ENCODE data around the gene FAM117B. TPM values are rescaled to one million over a fixed set of nuclear protein-coding genes. Genes with fewer than 3 reads are reported as not detected.

The FAM117B gene
- polyA plus RNA-seq, 1 experiment = 2.2 TPM

DNA sequence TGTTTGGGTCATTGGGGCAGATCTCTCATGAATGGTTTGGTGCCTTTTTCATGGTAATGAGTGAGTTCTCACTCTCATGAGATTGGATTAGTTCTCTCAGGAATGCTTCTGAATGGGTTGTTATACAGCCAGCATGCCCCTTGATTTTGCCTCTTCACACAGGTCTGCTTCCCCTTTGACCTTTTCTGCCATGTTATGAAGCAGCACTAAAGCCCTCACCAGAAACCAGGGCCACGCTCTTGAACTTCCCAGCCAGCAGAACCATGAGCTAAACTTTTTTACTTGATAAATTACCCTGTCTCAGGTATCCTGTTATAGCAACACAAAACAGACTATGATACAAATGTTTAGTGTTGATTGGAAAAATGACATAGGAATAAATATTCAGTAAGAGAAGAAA is 179.5 kb downstream of the FAM117B start:
- no peaks in the 10 kb centered on the region; the same call in 1 of the 2 replicates for H3K9me3 ChIP-seq (ENCODE audit: control insufficient read depth, insufficient read depth, low read length)
- ChIA-PET POLR2A (no interaction called here), CTCF (no interaction called here)
- no peaks in the 10 kb centered on the region for H3K27me3 ChIP-seq (ENCODE audit: control insufficient read depth, insufficient read depth, low read length)
- H3K27ac ChIP-seq (ENCODE audit: low read depth, low read length) = no peak overlapping the region
- H3K4me3 ChIP-seq (ENCODE audit: low read depth, low read length) = no peak overlapping the region
- DNase-seq (ENCODE audit: low read depth, low spot score) = no peak
- TF ChIP-seq, protein P1, sequence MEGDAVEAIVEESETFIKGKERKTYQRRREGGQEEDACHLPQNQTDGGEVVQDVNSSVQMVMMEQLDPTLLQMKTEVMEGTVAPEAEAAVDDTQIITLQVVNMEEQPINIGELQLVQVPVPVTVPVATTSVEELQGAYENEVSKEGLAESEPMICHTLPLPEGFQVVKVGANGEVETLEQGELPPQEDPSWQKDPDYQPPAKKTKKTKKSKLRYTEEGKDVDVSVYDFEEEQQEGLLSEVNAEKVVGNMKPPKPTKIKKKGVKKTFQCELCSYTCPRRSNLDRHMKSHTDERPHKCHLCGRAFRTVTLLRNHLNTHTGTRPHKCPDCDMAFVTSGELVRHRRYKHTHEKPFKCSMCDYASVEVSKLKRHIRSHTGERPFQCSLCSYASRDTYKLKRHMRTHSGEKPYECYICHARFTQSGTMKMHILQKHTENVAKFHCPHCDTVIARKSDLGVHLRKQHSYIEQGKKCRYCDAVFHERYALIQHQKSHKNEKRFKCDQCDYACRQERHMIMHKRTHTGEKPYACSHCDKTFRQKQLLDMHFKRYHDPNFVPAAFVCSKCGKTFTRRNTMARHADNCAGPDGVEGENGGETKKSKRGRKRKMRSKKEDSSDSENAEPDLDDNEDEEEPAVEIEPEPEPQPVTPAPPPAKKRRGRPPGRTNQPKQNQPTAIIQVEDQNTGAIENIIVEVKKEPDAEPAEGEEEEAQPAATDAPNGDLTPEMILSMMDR (IDR thresholded peaks at IDR 0.05; ENCODE audit: low read depth, low read length) = no peak

- ChIA-PET CTCF (interaction anchor here (0.6 to 1.5 kb wide), 3 partner anchors 16 to 227 kb away, joined by 3 to 4 read pairs (median 3); no protein-coding TSS in a partner anchor), POLR2A (no interaction called here)
- TF ChIP-seq, protein P1 (IDR thresholded peaks at IDR 0.05; ENCODE audit: low read depth, low read length) = no peak
- H3K27ac ChIP-seq (ENCODE audit: low read depth, low read length) = no peak overlapping the region
- H3K9me3 ChIP-seq (ENCODE audit: control insufficient read depth, insufficient read depth, low read length) = no peaks in the 10 kb centered on the region; the same call in 1 of the 2 replicates
- H3K27me3 ChIP-seq (ENCODE audit: control insufficient read depth, insufficient read depth, low read length) = no peaks in the 10 kb centered on the region
- no peak for DNase-seq (ENCODE audit: low read depth, low spot score)
- H3K4me3 ChIP-seq (ENCODE audit: low read depth, low read length) = no peak overlapping the region
Measured at GRCh38 chr2:202815548-202816360, 181.0 kb downstream of the FAM117B start.

- H3K27me3 ChIP-seq (ENCODE audit: control insufficient read depth, insufficient read depth, low read length) = no peaks in the 10 kb centered on the region
- CTCF ChIA-PET = no interaction called here
- TF ChIP-seq, protein P1 (IDR thresholded peaks at IDR 0.05; ENCODE audit: low read depth, low read length) = no peak
- no peaks in the 10 kb centered on the region; the same call in 1 of the 2 replicates for H3K9me3 ChIP-seq (ENCODE audit: control insufficient read depth, insufficient read depth, low read length)
- no peak for DNase-seq (ENCODE audit: low read depth, low spot score)
- no peak overlapping the region for H3K4me3 ChIP-seq (ENCODE audit: low read depth, low read length)
- H3K27ac ChIP-seq (ENCODE audit: low read depth, low read length) = no peak overlapping the region
- POLR2A ChIA-PET = no interaction called here
Measured at GRCh38 chr2:202817771-202818170, 183.0 kb downstream of the FAM117B start.

- H3K4me3 ChIP-seq (ENCODE audit: low read depth, low read length) = no peak overlapping the region
- TF ChIP-seq, protein P1 (IDR thresholded peaks at IDR 0.05; ENCODE audit: low read depth, low read length) = no peak
- no peak overlapping the region for H3K27ac ChIP-seq (ENCODE audit: low read depth, low read length)
- H3K27me3 ChIP-seq (ENCODE audit: control insufficient read depth, insufficient read depth, low read length) = no peaks in the 10 kb centered on the region
- no peak for DNase-seq (ENCODE audit: low read depth, low spot score)
- CTCF ChIA-PET = no interaction called here
- POLR2A ChIA-PET = no interaction called here
- no peaks in the 10 kb centered on the region; the same call in 1 of the 2 replicates for H3K9me3 ChIP-seq (ENCODE audit: control insufficient read depth, insufficient read depth, low read length)
Measured at GRCh38 chr2:202818321-202818720, 183.6 kb downstream of the FAM117B start.

Small RNA genes within 50 kb of the gene (small RNA-seq; reads per million reads assigned to genes)
- not detected for gene MTND4LP17 (ENCODE audit: insufficient read length, low read depth)

Other genes starting within 250 kb of the FAM117B start
- gene ICA1L, start 236.8 kb downstream of the FAM117B start, polyA plus RNA-seq (2011; rRNA removed) = 2.8 and 3.3 TPM in 2 replicates